AG04450 (cell line): ENCODE data around the gene PDSS2. TPM values are rescaled to one million over a fixed set of nuclear protein-coding genes. Genes with fewer than 3 reads are reported as not detected.

ENCODE experiments used
- CTCF ChIA-PET: fragments of 300-600, 350-600 bp; formaldehyde crosslinking; extraction: SDS; loops from one replicate; lab custom pipeline; 2022; ENCODE audit warnings: antibody characterized with exemption, inconsistent platforms; lab: Charles Lee
- POLR2A ChIA-PET: fragments of 350-600 bp; formaldehyde crosslinking; extraction: SDS; loops from one replicate; lab custom pipeline; 2021; ENCODE audit warnings: antibody characterized with exemption, inconsistent platforms; lab: Yijun Ruan, JAX
- DNase-seq: peaks from one replicate; pipeline ENCODE4 v3.0.0-alpha.2; 2011; ENCODE audit warnings: low read depth, low spot score
- H3K27ac ChIP-seq: one replicate; pipeline ENCODE4 v1.5.1; 2012; ENCODE audit warnings: low read depth, low read length, control low read depth
- H3K27me3 ChIP-seq: one replicate; pipeline ENCODE4 v1.6.0; 2012; ENCODE audit warnings: low read length; ENCODE audit not compliant: control insufficient read depth, insufficient read depth
- H3K4me3 ChIP-seq: 2 replicates; pipeline ENCODE4 v1.5.1; 2011; ENCODE audit warnings: mild to moderate bottlenecking, low read depth, low read length, control low read depth
- H3K9me3 ChIP-seq: 2 replicates; pipeline ENCODE4 v1.5.1; 2012; ENCODE audit warnings: low read length; ENCODE audit not compliant: control insufficient read depth, insufficient read depth
- CTCF ChIP-seq: IDR thresholded peaks from 2 replicates; pipeline ENCODE4 v1.5.1; 2011; ENCODE audit warnings: low read depth, low read length, control low read depth, inconsistent platforms
- polyA plus RNA-seq: library from polyadenylated mRNA; depleted of rRNA; stranded (reverse); fragments of >200 nt; gene quantifications from 2 replicates; pipeline ENCODE4 v1.2.3, GENCODE V29; 2011

PDSS2 gene
- polyA plus RNA-seq, 1 experiment = 19.1 TPM

- Histone ChIP-seq H3K9me3 (no peaks in the 10 kb centered on the region), H3K27ac (no peak overlapping the region), H3K27me3 (no peaks in the 10 kb centered on the region), H3K4me3 (no peak overlapping the region)
- ChIA-PET POLR2A (interaction anchor here (1.1 kb wide), 1 partner anchor 41 kb away, joined by 3 read pairs; no protein-coding TSS in a partner anchor), CTCF (interaction anchor here (0.6 kb wide), 1 partner anchor 94 kb away, joined by 6 read pairs; no protein-coding TSS in a partner anchor)
- no peak for TF ChIP-seq CTCF
- DNase-seq = no peak
These were observed 304.6 kb downstream of the PDSS2 start for GRCh38 chr6:107154801-107155160.

GRCh38 chr6:107154131-107154800, 305.1 kb downstream of the PDSS2 start:
- POLR2A ChIA-PET = interaction anchor here (1.1 kb wide), 1 partner anchor 41 kb away, joined by 3 read pairs; no protein-coding TSS in a partner anchor
- Histone ChIP-seq H3K9me3 (no peaks in the 10 kb centered on the region), H3K27me3 (no peaks in the 10 kb centered on the region), H3K27ac (no peak overlapping the region), H3K4me3 (no peak overlapping the region)
- CTCF ChIA-PET = interaction anchor here (0.6 kb wide), 1 partner anchor 94 kb away, joined by 6 read pairs; no protein-coding TSS in a partner anchor
- TF ChIP-seq CTCF = no peak
- DNase-seq = no peak

GRCh38 chr6:107152638-107153430, 306.5 kb downstream of the PDSS2 start:
- ChIA-PET CTCF (interaction anchor here (1.2 to 1.3 kb wide), 2 partner anchors 17 to 39 kb away, joined by 3 read pairs; no protein-coding TSS in a partner anchor), POLR2A (no interaction called here)
- Histone ChIP-seq H3K4me3 (no peak overlapping the region), H3K27me3 (no peaks in the 10 kb centered on the region), H3K9me3 (no peaks in the 10 kb centered on the region), H3K27ac (no peak overlapping the region)
- TF ChIP-seq CTCF = no peak
- no peak for DNase-seq

GRCh38 chr6:107144666-107145065, 314.7 kb downstream of the PDSS2 start:
- Histone ChIP-seq H3K4me3 (no peak overlapping the region), H3K27me3 (no peaks in the 10 kb centered on the region), H3K27ac (no peak overlapping the region), H3K9me3 (no peaks in the 10 kb centered on the region)
- no peak for DNase-seq
- CTCF ChIA-PET = no interaction called here
- POLR2A ChIA-PET = no interaction called here
- no peak for TF ChIP-seq CTCF

GRCh38 chr6:107144014-107144413, 315.4 kb downstream of the PDSS2 start:
- H3K27me3 ChIP-seq = no peaks in the 10 kb centered on the region
- H3K4me3 ChIP-seq = no peak overlapping the region
- no peak overlapping the region for H3K27ac ChIP-seq
- POLR2A ChIA-PET = no interaction called here
- H3K9me3 ChIP-seq = no peaks in the 10 kb centered on the region
- TF ChIP-seq CTCF = no peak
- CTCF ChIA-PET = no interaction called here
- no peak for DNase-seq
